ENCODE measurements around the gene ENPP3.
"Not testable (repeated sequence)": the region's sequence is repeated elsewhere in the genome, so short reads cannot be mapped to it uniquely, and the experiment has no call there.

Gene ENPP3

DNA sequence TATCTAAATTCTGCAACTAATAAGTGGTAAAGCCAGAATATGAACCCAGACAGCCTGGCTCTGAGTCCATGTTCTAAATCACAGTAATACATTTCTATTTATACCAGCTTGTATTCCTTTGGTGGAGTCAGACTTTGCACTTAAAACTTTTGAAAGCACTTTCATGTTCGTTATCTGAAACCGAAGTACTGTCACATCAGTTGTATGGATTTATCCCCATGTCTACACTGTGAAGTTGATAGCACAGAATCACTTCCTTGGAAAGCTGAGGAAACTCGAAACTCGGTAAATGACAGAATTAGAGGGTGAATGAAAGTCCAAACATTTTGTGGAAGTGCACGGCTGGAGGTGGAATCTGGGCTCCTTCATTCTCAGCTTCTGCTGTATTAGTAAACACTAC lies 102.0 kb downstream of the ENPP3 start:
- no peak for FAIRE-seq

- FAIRE-seq: no peak
These were observed 103.1 kb downstream of the ENPP3 start for GRCh38 chr6:131740161-131740560.

- no peak for FAIRE-seq
These were observed 104.7 kb downstream of the ENPP3 start for GRCh38 chr6:131741688-131742393.

DNA sequence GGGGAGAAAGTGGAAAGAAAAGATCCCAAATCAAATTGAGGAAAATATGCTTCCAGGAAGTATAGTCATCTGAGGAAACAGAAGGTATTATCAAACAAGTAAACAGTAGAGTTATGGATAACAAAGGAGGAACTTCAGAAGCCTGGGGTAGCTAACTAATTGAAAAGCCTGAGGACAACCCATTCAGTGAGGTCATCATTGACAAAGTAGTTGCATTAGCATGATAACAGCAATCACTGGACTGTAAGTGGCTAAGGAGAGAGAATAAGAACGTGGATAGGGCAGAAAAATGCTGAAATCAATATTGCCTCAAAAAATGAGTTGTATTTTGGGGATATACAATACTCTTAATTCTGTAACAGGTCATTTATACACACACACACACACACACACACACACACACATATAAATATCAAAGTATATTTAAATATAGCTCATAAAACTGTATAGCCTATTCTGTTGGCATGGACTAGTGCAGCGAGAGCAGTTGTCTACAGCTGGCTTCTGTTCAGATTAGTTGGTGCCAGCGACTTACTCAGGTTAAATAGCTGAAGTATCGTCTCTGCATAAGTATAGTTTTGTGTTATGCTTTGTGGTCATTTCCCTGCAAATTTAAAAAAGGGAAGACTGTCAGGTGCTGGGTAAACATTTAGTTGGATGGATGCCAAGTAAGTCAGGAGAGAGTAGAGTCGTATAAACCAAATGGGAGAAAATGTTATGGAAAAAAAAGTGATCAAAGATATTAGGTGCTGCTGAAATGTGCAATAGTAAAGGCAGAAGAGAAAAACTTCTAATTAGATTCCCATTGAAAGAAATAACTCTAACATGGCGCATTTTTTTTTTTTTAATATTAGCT lies 107.6 kb downstream of the ENPP3 start:
- FAIRE-seq: no peak

DNA sequence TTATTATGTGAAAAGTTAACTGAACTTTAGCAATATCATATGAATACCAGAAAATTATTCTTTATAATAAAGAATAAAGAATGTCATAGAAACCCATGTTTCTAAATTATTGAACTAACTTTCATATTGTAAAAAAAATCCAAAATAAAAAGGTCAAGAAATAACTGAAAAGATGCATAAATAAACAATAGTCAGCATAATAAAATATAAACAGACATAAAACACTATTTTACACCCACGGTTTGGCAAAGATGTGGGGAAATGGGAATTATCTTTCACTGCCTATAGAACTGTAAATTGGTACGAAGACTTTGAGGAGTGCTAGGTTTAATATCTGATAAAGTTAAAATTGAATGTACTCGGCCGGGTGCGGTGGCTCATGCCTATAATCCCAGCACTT lies 108.4 kb downstream of the ENPP3 start:
- no peak for FAIRE-seq

DNA sequence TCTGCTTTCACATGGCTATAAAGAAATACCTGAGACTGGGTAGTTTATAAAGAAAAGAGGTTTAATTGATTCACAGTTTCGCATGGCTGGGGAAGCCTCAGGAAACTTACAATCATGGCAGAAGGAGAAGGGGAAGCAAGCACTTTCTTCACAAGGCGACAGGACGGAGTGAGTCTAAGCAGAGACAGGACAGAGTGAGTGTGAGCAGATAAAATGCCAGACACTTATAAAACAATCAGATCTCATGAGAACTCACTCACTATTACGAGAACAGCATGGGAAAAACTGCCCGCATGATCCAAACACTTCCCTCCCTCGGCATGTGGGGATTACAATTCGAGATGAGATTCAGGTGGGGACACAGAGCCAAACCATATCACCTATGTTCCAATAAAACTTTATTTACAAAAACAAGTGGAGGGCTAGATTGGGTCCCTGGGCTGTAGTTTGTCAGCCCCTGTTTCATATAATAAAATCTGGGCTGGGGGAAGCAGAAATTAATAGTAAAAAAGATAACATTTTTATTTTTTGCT lies 110.8 kb downstream of the ENPP3 start:
- no peak for FAIRE-seq

- FAIRE-seq: no peak
These were observed 111.9 kb downstream of the ENPP3 start for GRCh38 chr6:131749023-131749422.

- FAIRE-seq: not testable (repeated sequence)
These were observed 114.1 kb downstream of the ENPP3 start for GRCh38 chr6:131751012-131751715.

- FAIRE-seq: no peak
These were observed 117.0 kb downstream of the ENPP3 start for GRCh38 chr6:131754088-131754487.

- no peak for FAIRE-seq
These were observed 117.8 kb downstream of the ENPP3 start for GRCh38 chr6:131754715-131755567.

GRCh38 chr6:131755597-131755996 lies 118.5 kb downstream of the ENPP3 start:
- FAIRE-seq: no peak

GRCh38 chr6:131756039-131756438 lies 118.9 kb downstream of the ENPP3 start:
- no peak for FAIRE-seq

GRCh38 chr6:131758920-131759319 lies 121.8 kb downstream of the ENPP3 start:
- FAIRE-seq: no peak

DNA sequence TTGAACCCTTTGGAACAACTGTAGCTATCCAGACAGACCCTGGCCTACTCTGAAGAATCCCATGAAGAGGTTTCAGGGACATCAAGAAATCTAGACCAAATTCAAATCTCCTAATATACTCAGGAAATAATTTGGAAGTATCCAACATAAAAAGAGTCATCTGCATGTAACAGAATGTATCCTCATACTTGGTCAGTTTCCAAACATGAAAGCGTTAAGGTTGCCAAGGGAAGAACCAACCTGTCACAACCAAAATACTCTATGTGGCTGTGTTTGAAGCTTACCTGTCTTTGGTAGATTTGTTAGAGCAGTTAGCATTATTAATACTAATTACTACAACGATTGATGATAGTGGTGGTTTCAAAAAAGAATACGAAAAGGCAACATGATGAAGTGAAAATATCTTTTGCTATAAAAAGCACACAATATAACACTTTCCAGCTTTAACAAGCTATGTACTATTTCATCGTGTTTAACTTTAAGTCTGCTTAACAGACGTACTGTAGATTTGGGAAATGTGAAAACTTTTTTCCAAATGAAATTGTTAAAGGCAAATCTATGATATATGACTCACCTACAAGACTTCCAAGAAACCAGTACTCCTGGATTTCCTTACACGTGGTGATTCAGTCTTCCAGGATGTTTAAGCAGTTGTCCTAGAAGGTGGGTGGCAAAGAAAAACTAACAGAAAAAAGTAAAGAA lies 124.1 kb downstream of the ENPP3 start:
- no peak for FAIRE-seq

DNA sequence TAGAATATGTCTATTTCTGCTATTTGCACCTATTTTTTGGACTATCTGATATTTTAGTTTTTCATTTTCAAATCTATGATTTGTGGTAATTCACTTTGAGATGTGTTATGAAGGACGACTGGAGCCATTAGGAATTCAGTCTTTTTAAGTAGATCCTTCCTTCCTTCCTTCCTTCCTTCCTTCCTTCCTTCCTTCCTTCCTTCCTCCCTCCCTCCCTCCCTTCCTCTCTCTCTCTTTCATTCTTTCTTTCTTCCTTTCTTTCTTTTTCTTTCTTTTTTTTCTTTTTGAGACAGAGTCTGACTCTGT lies 124.6 kb downstream of the ENPP3 start:
- FAIRE-seq: no peak

DNA sequence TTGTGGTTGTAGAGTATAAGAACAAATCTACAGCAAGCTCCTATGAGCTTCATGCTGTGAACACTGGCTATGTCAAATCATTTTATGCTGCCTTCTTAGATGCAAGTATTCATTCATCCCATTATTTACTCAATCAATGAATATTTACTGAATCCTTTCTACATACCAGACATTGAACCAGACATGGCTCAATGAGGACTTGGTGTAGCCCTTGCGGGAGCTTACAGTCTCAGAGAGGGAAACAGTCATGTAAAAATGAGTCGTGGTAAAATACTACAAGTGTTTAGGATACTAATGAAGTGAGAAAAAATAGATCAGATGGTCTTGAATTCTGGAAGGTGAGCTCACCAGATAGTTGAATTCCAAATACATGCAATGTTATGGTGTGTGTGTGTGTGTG lies 125.9 kb downstream of the ENPP3 start:
- no peak for FAIRE-seq

DNA sequence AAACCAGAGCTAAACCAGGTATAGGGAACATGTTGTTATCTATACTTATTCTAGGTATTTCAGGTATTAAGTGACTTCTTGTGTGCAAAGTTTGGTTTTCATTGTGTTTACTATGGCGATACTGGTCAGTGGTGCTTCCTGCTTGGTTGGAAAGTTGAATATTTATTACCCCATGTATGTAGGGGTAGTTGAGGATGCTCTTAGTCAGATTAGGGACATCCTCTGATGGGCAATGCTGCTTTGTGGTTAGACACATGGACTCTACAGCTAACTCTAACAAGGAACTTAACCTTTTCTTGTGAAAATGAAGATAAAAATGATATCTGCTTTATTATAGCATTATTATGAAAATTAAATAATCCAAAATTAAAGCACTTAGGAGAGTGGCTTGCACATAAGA lies 126.6 kb downstream of the ENPP3 start:
- FAIRE-seq: no peak

GRCh38 chr6:131764350-131764749 lies 127.2 kb downstream of the ENPP3 start:
- no peak for FAIRE-seq

GRCh38 chr6:131765081-131765803 lies 128.1 kb downstream of the ENPP3 start:
- FAIRE-seq: no peak

DNA sequence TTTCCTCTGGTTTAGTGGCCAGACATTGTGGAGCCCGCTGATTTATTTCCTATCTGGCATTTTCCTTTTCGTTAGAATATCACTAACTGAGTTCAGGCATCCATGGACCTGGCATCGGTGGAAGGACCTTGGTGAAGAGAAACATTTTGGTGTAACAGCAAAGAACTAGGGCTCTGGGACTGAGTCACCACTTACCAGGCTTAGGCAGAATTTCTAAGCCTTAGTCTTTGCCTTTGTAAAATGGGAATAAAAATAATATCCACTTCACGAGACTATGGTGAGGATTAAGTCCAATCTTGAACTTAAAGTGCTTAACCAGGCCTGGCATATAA lies 128.7 kb downstream of the ENPP3 start:
- no peak for FAIRE-seq

GRCh38 chr6:131766631-131767030 lies 129.5 kb downstream of the ENPP3 start:
- FAIRE-seq: no peak

Data from colon (tissue), 2 donors.